Measurements from ENCODE around the gene NDUFB8.

Gene NDUFB8

DNA sequence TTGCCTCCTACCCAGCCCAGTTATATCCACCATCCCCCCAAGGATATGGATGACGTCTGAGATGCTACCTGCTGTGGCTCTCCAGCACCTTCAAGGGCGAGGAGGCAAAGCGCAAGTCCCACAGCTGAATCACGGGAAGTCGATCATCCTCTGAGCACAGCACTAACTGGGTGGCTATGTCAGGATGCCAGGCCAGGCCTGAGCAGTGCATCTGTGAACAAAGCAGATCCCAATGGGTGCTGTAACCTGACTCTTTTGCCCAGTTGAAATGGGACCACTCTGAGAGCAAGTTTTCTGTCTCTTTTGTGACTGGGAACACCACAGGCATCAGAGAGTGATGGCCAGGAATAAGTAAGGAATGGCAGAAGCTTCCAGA is 22.3 kb downstream of the NDUFB8 start:
- H3K4me3 ChIP-seq (IDR thresholded peaks at IDR 0.05; ENCODE audit: insufficient read depth, low read depth, low read length) = no peak overlapping the region
- H3K79me2 ChIP-seq (ENCODE audit: insufficient read depth, low read depth) = no peaks in the 10 kb centered on the region
- H2AFZ ChIP-seq (ENCODE audit: low read depth) = no peak overlapping the region
- H3K9ac ChIP-seq = no peak overlapping the region
- H3K36me3 ChIP-seq (ENCODE audit: insufficient read depth) = no peaks in the 10 kb centered on the region
- no peaks in the 10 kb centered on the region for H4K20me1 ChIP-seq (ENCODE audit: insufficient read depth)
- no peak overlapping the region for H3K4me2 ChIP-seq
- H3K4me1 ChIP-seq (ENCODE audit: low read depth, poor library complexity, severe bottlenecking) = peaks cover 45% of the 10 kb centered on the region
- no peak overlapping the region for H3K27ac ChIP-seq
- TF ChIP-seq, protein P1, sequence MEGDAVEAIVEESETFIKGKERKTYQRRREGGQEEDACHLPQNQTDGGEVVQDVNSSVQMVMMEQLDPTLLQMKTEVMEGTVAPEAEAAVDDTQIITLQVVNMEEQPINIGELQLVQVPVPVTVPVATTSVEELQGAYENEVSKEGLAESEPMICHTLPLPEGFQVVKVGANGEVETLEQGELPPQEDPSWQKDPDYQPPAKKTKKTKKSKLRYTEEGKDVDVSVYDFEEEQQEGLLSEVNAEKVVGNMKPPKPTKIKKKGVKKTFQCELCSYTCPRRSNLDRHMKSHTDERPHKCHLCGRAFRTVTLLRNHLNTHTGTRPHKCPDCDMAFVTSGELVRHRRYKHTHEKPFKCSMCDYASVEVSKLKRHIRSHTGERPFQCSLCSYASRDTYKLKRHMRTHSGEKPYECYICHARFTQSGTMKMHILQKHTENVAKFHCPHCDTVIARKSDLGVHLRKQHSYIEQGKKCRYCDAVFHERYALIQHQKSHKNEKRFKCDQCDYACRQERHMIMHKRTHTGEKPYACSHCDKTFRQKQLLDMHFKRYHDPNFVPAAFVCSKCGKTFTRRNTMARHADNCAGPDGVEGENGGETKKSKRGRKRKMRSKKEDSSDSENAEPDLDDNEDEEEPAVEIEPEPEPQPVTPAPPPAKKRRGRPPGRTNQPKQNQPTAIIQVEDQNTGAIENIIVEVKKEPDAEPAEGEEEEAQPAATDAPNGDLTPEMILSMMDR (conservative IDR thresholded peaks at IDR 0.05; ENCODE audit: low read depth, low read length) = no peak
- no peaks in the 10 kb centered on the region for H3K27me3 ChIP-seq (ENCODE audit: insufficient read depth, low read depth)

DNA sequence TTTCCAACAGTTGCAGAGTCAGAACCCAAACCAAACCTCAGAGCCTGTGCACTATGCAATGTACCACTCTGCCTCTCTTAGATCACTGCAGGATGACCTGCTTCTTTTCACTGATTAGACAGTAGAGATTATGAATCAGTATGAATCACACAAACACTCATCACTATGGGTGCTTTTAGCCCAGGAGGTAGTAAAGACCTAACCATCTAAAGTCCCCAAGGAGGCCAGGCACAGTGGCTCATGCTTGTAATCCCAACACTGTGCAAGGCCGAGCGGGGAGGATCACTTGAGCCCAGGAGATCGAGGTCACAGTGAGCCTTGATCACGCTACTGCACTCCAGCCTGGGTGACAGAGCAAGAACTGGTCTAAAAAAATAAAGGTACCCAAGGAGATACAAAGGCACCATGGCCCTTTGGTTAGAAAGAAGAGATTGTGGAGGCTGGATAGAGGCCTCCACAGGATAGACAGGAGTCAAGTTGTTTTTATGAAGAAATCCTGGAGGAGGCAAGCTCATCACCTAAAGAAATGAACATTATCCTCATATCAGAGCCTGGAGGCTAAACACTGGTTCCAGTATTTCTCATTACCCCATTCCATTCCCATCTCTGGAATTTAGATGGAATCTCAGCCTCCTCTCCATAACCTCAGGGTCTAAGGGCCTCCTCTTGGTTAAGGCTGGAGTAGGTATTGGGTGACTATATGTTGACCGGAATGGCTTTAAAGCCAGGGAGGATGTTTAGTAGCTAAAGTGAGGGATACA is 22.9 kb downstream of the NDUFB8 start:
- Histone ChIP-seq H3K4me3 (IDR thresholded peaks at IDR 0.05; ENCODE audit: insufficient read depth, low read depth, low read length) (no peak overlapping the region), H4K20me1 (ENCODE audit: insufficient read depth) (no peaks in the 10 kb centered on the region), H3K4me1 (ENCODE audit: low read depth, poor library complexity, severe bottlenecking) (peaks cover 39% of the 10 kb centered on the region), H3K79me2 (ENCODE audit: insufficient read depth, low read depth) (no peaks in the 10 kb centered on the region), H3K4me2 (no peak overlapping the region), H3K36me3 (ENCODE audit: insufficient read depth) (no peaks in the 10 kb centered on the region), H2AFZ (ENCODE audit: low read depth) (no peak overlapping the region), H3K9ac (no peak overlapping the region), H3K27ac (no peak overlapping the region), H3K27me3 (ENCODE audit: insufficient read depth, low read depth) (no peaks in the 10 kb centered on the region)
- TF ChIP-seq, protein P1 (conservative IDR thresholded peaks at IDR 0.05; ENCODE audit: low read depth, low read length) = no peak

DNA sequence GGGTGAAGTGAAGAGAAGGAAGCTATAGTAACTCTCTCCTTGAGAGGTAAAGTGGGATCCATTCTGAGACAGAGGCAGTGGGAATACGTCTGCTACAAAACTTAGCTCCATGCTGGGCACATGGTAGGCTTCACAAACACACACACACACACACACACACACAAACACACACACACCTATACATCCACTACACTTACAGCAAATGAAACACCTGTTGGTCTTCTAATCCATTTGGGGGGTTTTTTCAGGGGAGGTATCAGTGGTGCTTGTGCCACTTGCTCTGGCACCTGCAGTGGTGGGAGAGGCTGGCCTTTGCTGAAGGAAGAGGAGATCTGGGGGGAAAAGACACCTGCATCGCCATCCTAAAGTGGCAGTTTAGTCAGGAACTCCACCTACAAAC is 24.5 kb downstream of the NDUFB8 start:
- no peak overlapping the region for H3K4me2 ChIP-seq
- H3K9ac ChIP-seq = no peak overlapping the region
- peaks cover 23% of the 10 kb centered on the region for H3K4me1 ChIP-seq (ENCODE audit: low read depth, poor library complexity, severe bottlenecking)
- H3K79me2 ChIP-seq (ENCODE audit: insufficient read depth, low read depth) = no peaks in the 10 kb centered on the region
- H3K27ac ChIP-seq = no peak overlapping the region
- TF ChIP-seq, protein P1 (conservative IDR thresholded peaks at IDR 0.05; ENCODE audit: low read depth, low read length) = no peak
- no peaks in the 10 kb centered on the region for H3K27me3 ChIP-seq (ENCODE audit: insufficient read depth, low read depth)
- H3K36me3 ChIP-seq (ENCODE audit: insufficient read depth) = no peaks in the 10 kb centered on the region
- H2AFZ ChIP-seq (ENCODE audit: low read depth) = no peak overlapping the region
- no peak overlapping the region for H3K4me3 ChIP-seq (IDR thresholded peaks at IDR 0.05; ENCODE audit: insufficient read depth, low read depth, low read length)
- H4K20me1 ChIP-seq (ENCODE audit: insufficient read depth) = no peaks in the 10 kb centered on the region

DNA sequence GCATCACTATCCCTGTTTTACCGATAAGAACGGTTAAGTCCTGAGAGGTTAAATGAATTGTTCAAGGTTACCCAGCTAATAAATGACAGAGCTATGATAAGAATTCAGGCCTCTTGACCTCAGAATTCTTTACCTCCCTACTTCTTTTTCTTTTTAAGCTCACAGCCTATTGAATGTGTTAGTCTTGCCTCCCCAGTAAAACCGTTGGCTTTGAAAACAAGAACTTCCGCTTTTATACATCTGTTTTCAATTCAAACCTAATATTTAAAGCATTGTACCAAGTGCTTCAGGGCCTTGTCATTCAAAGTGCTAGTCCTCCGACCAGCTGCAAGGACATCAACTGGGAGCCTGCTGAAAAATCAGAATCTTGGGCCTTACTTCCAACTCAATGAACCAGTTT is 25.6 kb downstream of the NDUFB8 start:
- Histone ChIP-seq H3K4me2 (no peak overlapping the region), H3K27ac (no peak overlapping the region), H3K27me3 (ENCODE audit: insufficient read depth, low read depth) (no peaks in the 10 kb centered on the region), H3K4me3 (IDR thresholded peaks at IDR 0.05; ENCODE audit: insufficient read depth, low read depth, low read length) (no peak overlapping the region), H3K9ac (no peak overlapping the region), H3K79me2 (ENCODE audit: insufficient read depth, low read depth) (no peaks in the 10 kb centered on the region), H3K4me1 (ENCODE audit: low read depth, poor library complexity, severe bottlenecking) (peaks cover 12% of the 10 kb centered on the region), H4K20me1 (ENCODE audit: insufficient read depth) (no peaks in the 10 kb centered on the region), H3K36me3 (ENCODE audit: insufficient read depth) (no peaks in the 10 kb centered on the region), H2AFZ (ENCODE audit: low read depth) (no peak overlapping the region)
- TF ChIP-seq, protein P1 (conservative IDR thresholded peaks at IDR 0.05; ENCODE audit: low read depth, low read length) = no peak
